HG03460 (cell line): ENCODE measurements around the gene GSG1.
"Not testable (repeated sequence)": the region's sequence is repeated elsewhere in the genome, so short reads cannot be mapped to it uniquely, and the experiment has no call there.

Source experiments
- ATAC-seq: cut with Tn5 transposase; IDR thresholded peaks from one replicate; pipeline ENCODE4 v1.9.1; 2021; ENCODE audit not compliant: unreplicated experiment

The GSG1 gene

GRCh38 chr12:13062669-13063068 is 40.8 kb downstream of the GSG1 start:
- no peak for ATAC-seq

GRCh38 chr12:13061377-13061776 is 42.1 kb downstream of the GSG1 start:
- ATAC-seq: no peak

- no peak for ATAC-seq
These were observed 42.9 kb downstream of the GSG1 start for GRCh38 chr12:13060581-13060980.

GRCh38 chr12:13053617-13054016 is 49.9 kb downstream of the GSG1 start:
- ATAC-seq: not testable (repeated sequence)

GRCh38 chr12:13052421-13052820 is 51.0 kb downstream of the GSG1 start:
- no peak for ATAC-seq

- ATAC-seq: no peak
These were observed 53.7 kb downstream of the GSG1 start for GRCh38 chr12:13049816-13050215.

GRCh38 chr12:13046964-13047363 is 56.5 kb downstream of the GSG1 start:
- no peak for ATAC-seq

- ATAC-seq: no peak
These were observed 57.7 kb downstream of the GSG1 start for GRCh38 chr12:13045816-13046215.

- ATAC-seq: no peak
These were observed 58.6 kb downstream of the GSG1 start for GRCh38 chr12:13044906-13045299.

GRCh38 chr12:13044002-13044905 is 59.2 kb downstream of the GSG1 start, which contains the start of gene FAM234B:
Gene FAM234B, plus strand, starts transcription at chr12:13044381. Its CDS starts 23 bp downstream, at chr12:13044404.
- peak; percentile 86 for ATAC-seq

- no peak for ATAC-seq
These were observed 60.7 kb downstream of the GSG1 start for GRCh38 chr12:13042666-13043230.

GRCh38 chr12:13041224-13041623 is 62.2 kb downstream of the GSG1 start:
- no peak for ATAC-seq

- ATAC-seq: no peak
These were observed 64.0 kb downstream of the GSG1 start for GRCh38 chr12:13039328-13039956.

GRCh38 chr12:13038491-13039161 is 64.8 kb downstream of the GSG1 start:
- ATAC-seq: no peak

- ATAC-seq: no peak
These were observed 66.6 kb downstream of the GSG1 start for GRCh38 chr12:13036881-13037280.

- not testable (repeated sequence) for ATAC-seq
These were observed 68.1 kb downstream of the GSG1 start for GRCh38 chr12:13035335-13035734.
